ENCODE measurements around the gene SEBOX.

Gene SEBOX

GRCh38 chr17:28402844-28403243 is 37.8 kb upstream of the SEBOX start:
- no peak for TF ChIP-seq ZBTB20 (tag by site-specific recombination; IDR thresholded peaks at IDR 0.05)
- Histone ChIP-seq H3K9me3 (ENCODE audit: control insufficient read depth, insufficient read depth, low read depth, low read length) (no peaks in the 10 kb centered on the region), H3K27ac (ENCODE audit: extremely low read depth, low read depth, low read length) (no peak overlapping the region), H3K36me3 (ENCODE audit: control insufficient read depth in 2 of 2, insufficient read depth in 1 of 2, low read length in 2 of 2) (peaks cover 4 to 67% of the 10 kb centered on the region in 2 experiments; a peak in 1 of 3 replicates), H3K4me1 (ENCODE audit: control insufficient read depth, insufficient read depth, low read length) (no peaks in the 10 kb centered on the region), H3K4me3 (ENCODE audit: low read depth, low read length) (no peak overlapping the region)
- POLR2A ChIA-PET: interaction anchor here (0.5 kb wide), 1 partner anchor 42 kb away, joined by 8 read pairs; no protein-coding TSS in a partner anchor
- CTCF ChIA-PET: interaction anchor here (4.4 kb wide), 1 partner anchor 14 kb away, joined by 34 read pairs; no protein-coding TSS in a partner anchor

- Histone ChIP-seq H3K36me3 (ENCODE audit: control insufficient read depth in 2 of 2, insufficient read depth in 1 of 2, low read length in 2 of 2) (peaks cover 4 to 73% of the 10 kb centered on the region in 2 experiments; a peak in 1 of 3 replicates), H3K9me3 (ENCODE audit: control insufficient read depth, insufficient read depth, low read depth, low read length) (no peaks in the 10 kb centered on the region), H3K4me3 (ENCODE audit: low read depth, low read length) (no peak overlapping the region), H3K27ac (ENCODE audit: extremely low read depth, low read depth, low read length) (no peak overlapping the region), H3K4me1 (ENCODE audit: control insufficient read depth, insufficient read depth, low read length) (no peaks in the 10 kb centered on the region)
- TF ChIP-seq ZBTB8A (tag by site-specific recombination; IDR thresholded peaks at IDR 0.05) (0 out of 2 replicates have a peak, but pooled peaks have one; percentile 12), ATF2 (tag by site-specific recombination; IDR thresholded peaks at IDR 0.05; ENCODE audit: low read depth) (no peak), ZNF585B (tag by site-specific recombination; IDR thresholded peaks at IDR 0.05) (no peak), ZSCAN5A (tag by site-specific recombination; IDR thresholded peaks at IDR 0.05) (no peak), ZNF146 (tag by site-specific recombination; IDR thresholded peaks at IDR 0.05) (no peak), HIC1 (tag by site-specific recombination; IDR thresholded peaks at IDR 0.05) (no peak)
- ChIA-PET CTCF (interaction anchor here (1.5 to 4.4 kb wide), 2 partner anchors 15 to 18 kb away, joined by 5 to 34 read pairs; no protein-coding TSS in a partner anchor), POLR2A (interaction anchor here (0.5 kb wide), 1 partner anchor 43 kb away, joined by 8 read pairs; no protein-coding TSS in a partner anchor)
These were observed 37.2 kb upstream of the SEBOX start for GRCh38 chr17:28402224-28402630.

GRCh38 chr17:28399808-28400207 is 34.8 kb upstream of the SEBOX start:
- Histone ChIP-seq H3K36me3 (ENCODE audit: control insufficient read depth in 2 of 2, insufficient read depth in 1 of 2, low read length in 2 of 2) (peaks cover 4 to 94% of the 10 kb centered on the region in 2 experiments; a peak in 1 of 3 replicates), H3K4me1 (ENCODE audit: control insufficient read depth, insufficient read depth, low read length) (no peaks in the 10 kb centered on the region), H3K27ac (ENCODE audit: extremely low read depth, low read depth, low read length) (no peak overlapping the region), H3K4me3 (ENCODE audit: low read depth, low read length) (no peak overlapping the region), H3K9me3 (ENCODE audit: control insufficient read depth, insufficient read depth, low read depth, low read length) (no peaks in the 10 kb centered on the region)
- CTCF ChIA-PET: interaction anchor here (0.6 kb wide), 2 partner anchors 16 to 25 kb away, joined by 4 to 5 read pairs; no protein-coding TSS in a partner anchor
- TF ChIP-seq ZSCAN4 (tag by site-specific recombination; IDR thresholded peaks at IDR 0.05) (no peak), PRDM6 (tag by site-specific recombination; IDR thresholded peaks at IDR 0.05) (no peak), ZNF837 (tag by site-specific recombination; IDR thresholded peaks at IDR 0.05) (no peak), ZNF121 (tag by site-specific recombination; IDR thresholded peaks at IDR 0.05) (peak; percentile 87), ZNF157 (tag by site-specific recombination; IDR thresholded peaks at IDR 0.05) (no peak), ZNF560 (tag by site-specific recombination; IDR thresholded peaks at IDR 0.05; ENCODE audit: borderline replicate concordance) (no peak), ZSCAN18 (tag by site-specific recombination; IDR thresholded peaks at IDR 0.05) (no peak)
- POLR2A ChIA-PET: interaction anchor here (0.6 to 1.0 kb wide), 2 partner anchors 34 to 42 kb away, joined by 6 read pairs; partner anchors contain the start of gene POLDIP2

Data from HEK293 (cell line).